OCI-LY7 (cell line): ENCODE results near the gene DNALI1.

ENCODE experiments used
- EZH2phosphoT487 ChIP-seq: fragments of 200-600 bp; sonication (generic); IDR thresholded peaks from 2 replicates; pipeline ENCODE4 v1.6.1; 2018; ENCODE audit warnings: low read depth, borderline replicate concordance, mild to moderate bottlenecking, mixed run types, antibody characterized with exemption, low read length, moderate library complexity, mixed read lengths
- TF ChIP-seq, protein P1 (sequence below): fragments of 200-600 bp; sonication (generic); conservative IDR thresholded peaks from 2 replicates; pipeline ENCODE4 v1.5.1; 2014; ENCODE audit warnings: mild to moderate bottlenecking, antibody characterized with exemption, low read length, moderate library complexity, mixed read lengths

DNA sequence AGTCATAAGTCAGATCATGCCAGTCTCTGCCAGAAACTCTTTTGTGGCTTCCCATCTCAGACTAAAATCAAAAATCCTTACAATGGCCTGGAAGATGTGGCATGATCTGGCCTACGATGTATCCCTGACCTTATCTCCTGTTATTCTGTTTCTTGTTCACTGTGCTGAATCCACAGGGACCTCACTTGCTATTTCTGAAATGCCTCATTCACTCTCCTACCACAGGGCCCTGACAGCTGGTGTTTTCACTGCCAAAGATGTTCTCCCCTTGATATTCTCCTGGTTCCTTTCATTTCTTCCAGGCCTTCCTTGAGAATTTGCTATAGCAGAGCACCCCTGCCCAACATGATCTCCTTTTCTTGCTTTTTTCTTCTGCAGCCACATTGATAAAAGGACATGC lies 1.7 kb downstream of the DNALI1 start:
- TF ChIP-seq, protein P1, sequence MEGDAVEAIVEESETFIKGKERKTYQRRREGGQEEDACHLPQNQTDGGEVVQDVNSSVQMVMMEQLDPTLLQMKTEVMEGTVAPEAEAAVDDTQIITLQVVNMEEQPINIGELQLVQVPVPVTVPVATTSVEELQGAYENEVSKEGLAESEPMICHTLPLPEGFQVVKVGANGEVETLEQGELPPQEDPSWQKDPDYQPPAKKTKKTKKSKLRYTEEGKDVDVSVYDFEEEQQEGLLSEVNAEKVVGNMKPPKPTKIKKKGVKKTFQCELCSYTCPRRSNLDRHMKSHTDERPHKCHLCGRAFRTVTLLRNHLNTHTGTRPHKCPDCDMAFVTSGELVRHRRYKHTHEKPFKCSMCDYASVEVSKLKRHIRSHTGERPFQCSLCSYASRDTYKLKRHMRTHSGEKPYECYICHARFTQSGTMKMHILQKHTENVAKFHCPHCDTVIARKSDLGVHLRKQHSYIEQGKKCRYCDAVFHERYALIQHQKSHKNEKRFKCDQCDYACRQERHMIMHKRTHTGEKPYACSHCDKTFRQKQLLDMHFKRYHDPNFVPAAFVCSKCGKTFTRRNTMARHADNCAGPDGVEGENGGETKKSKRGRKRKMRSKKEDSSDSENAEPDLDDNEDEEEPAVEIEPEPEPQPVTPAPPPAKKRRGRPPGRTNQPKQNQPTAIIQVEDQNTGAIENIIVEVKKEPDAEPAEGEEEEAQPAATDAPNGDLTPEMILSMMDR, result no peak
- TF ChIP-seq EZH2phosphoT487, result no peak
